Measurements from ENCODE around the gene DNAJB1. TPM values are rescaled to one million over a fixed set of nuclear protein-coding genes. Genes with fewer than 3 reads are reported as not detected.

The DNAJB1 gene
- total and polyA plus RNA-seq, 2 of the 4 experiments (the other 2 are of a cell fraction) = 88.2 to 95.4 TPM

DNA sequence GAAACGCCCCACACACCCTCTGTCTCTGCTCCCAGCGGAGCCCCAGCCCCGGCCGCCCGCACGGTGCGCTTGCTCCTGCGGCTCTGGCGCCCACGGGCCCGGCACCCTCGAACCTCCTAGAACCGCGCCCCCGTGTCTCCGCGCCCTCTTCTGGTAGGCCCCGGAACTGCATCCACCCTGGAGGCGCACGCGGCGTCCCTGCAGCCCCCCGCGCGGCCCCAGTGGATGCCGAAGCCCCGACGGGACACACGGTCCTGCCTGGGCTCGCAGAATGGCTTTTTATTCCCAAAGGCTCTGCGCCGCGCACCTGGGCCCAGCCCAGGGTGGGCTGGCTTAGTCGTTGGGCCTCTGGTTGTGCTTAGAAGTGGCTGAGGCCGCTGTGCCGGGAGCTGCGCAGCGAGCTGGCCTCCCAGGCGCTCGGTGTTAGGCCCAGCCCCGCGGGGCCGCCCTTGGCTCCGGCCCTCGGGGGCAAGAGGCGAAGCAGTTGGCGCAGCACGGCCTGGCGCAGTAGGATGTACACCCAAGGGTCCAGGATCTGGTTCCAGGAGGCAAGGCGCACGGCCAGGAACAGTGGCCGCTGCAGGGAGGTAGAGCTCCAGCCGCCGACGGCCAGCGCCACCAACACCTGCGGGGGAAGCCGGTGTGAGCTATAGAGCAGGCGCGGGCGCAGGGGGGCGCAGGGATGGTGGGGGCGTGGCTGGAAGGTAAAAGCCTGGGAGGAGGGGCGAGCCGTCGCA is 45.8 kb downstream of the DNAJB1 start:
- Histone ChIP-seq H2BK5ac (ENCODE audit: low read depth, low read length, poor library complexity, severe bottlenecking) (no peak overlapping the region), H4K5ac (ENCODE audit: low read depth, low read length) (no peak overlapping the region), H3K4me3 (ENCODE audit: insufficient read depth, low read depth, low read length) (no peak overlapping the region), H3K9ac (ENCODE audit: low read depth, low read length) (no peak overlapping the region), H3K27me3 (ENCODE audit: control insufficient read depth, insufficient read depth, low read length) (no peaks in the 10 kb centered on the region), H3K14ac (replicated peaks; ENCODE audit: low read depth, low read length) (no peak overlapping the region), H3K79me1 (ENCODE audit: low read depth in 1 of 2, low read length in 2 of 2) (peaks cover 0 to 19% of the 10 kb centered on the region in 2 experiments; a peak in 2 of 4 replicates), H4K91ac (ENCODE audit: insufficient read depth, low read depth, low read length) (no peak overlapping the region), H3K9me1 (ENCODE audit: insufficient read depth, low read length) (0 out of 2 replicates have a peak, but pooled peaks cover 5% of the 10 kb centered on the region), H3K36me3 (ENCODE audit: control insufficient read depth, insufficient read depth, low read length) (peaks cover 24% of the 10 kb centered on the region), H3K4ac (ENCODE audit: low read depth, low read length) (no peak overlapping the region), H4K8ac (ENCODE audit: low read depth in 2 of 2, low read length in 2 of 2) (no peak overlapping the region), H2AK9ac (replicated peaks; ENCODE audit: low read depth, low read length, poor library complexity) (peak overlapping the region; percentile 55), H2AFZ (replicated peaks; ENCODE audit: low read length, poor library complexity) (peak overlapping the region; percentile 76), H3K23ac (ENCODE audit: low read depth, low read length) (no peak overlapping the region), H3K27ac (ENCODE audit: insufficient read depth, low read length) (no peak overlapping the region), H3K4me2 (ENCODE audit: low read depth, low read length) (no peak overlapping the region), H2BK20ac (ENCODE audit: low read depth, low read length) (no peak overlapping the region), H3K9me3 (ENCODE audit: control insufficient read depth, insufficient read depth, low read length) (no peaks in the 10 kb centered on the region), H4K20me1 (ENCODE audit: insufficient read depth, low read length) (peaks cover 10% of the 10 kb centered on the region), H3K4me1 (ENCODE audit: control insufficient read depth, insufficient read depth, low read length) (peaks cover 25% of the 10 kb centered on the region), H3K56ac (ENCODE audit: extremely low read depth, insufficient read depth, low read length) (no peak overlapping the region), H2BK120ac (ENCODE audit: low read depth, low read length) (no peak overlapping the region), H2AK5ac (ENCODE audit: low read depth, low read length) (no peak overlapping the region), H2BK15ac (ENCODE audit: low read depth, low read length) (no peak overlapping the region), H3K18ac (ENCODE audit: low read depth, low read length) (no peak overlapping the region)
- in situ Hi-C loops (cut with MboI; ENCODE audit: low sequenced_read_pairs) = loop anchor here (10.0 kb wide), 1 partner anchor 588 kb away; no protein-coding TSS in a partner anchor
- intact Hi-C loops (cut with micrococcal nuclease) = no loop called here
- dilution Hi-C loops (cut with HindIII; ENCODE audit: low sequenced_read_pairs, unreplicated experiment) = no loop called here
- ChIA-PET POLR2A (ENCODE audit: unreplicated experiment) (no interaction called here), CTCF (no interaction called here)
- DNase-seq (peak; percentile 18), ATAC-seq (ENCODE audit: low read depth) (peak; percentile 55)
- 42% methylated on average over 38 of the region's 66 CpGs; no CpG with 5 or more reads in 1 of the 2 experiments for WGBS, 2 experiments (ENCODE audit: extremely low coverage in 2 of 2, insufficient read length in 1 of 2)
- BruUV-seq (replicated peaks) = no TSS peak
- TF ChIP-seq RAD21 (IDR thresholded peaks at IDR 0.05; ENCODE audit: low read length) (peak; percentile 51), FOS (IDR thresholded peaks at IDR 0.05; ENCODE audit: low read depth, low read length) (no peak), SMC3 (IDR thresholded peaks at IDR 0.05; ENCODE audit: low read depth, low read length) (peak; percentile 43), CTCF (conservative IDR thresholded peaks at IDR 0.05; ENCODE audit: low read depth, low read length) (peak; percentile 74), RCOR1 (IDR thresholded peaks at IDR 0.05; ENCODE audit: insufficient replicate concordance, low read length) (no peak), BHLHE40 (IDR thresholded peaks at IDR 0.05; ENCODE audit: low read depth, low read length) (no peak), MAFK (IDR thresholded peaks at IDR 0.05; ENCODE audit: low read depth, low read length) (no peak), RFX5 (IDR thresholded peaks at IDR 0.05; ENCODE audit: low read depth, low read length) (no peak), MXI1 (IDR thresholded peaks at IDR 0.05; ENCODE audit: borderline replicate concordance, low read depth, low read length) (no peak), MAZ (IDR thresholded peaks at IDR 0.05; ENCODE audit: borderline replicate concordance, low read depth, low read length) (no peak), ELK1 (IDR thresholded peaks at IDR 0.05; ENCODE audit: borderline replicate concordance, low read depth, low read length) (no peak), CHD1 (IDR thresholded peaks at IDR 0.05; ENCODE audit: low read depth, low read length) (no peak), NFE2L2 (IDR thresholded peaks at IDR 0.05; ENCODE audit: low read depth, low read length) (no peak), CEBPB (IDR thresholded peaks at IDR 0.05; ENCODE audit: low read depth, low read length) (no peak)
- TF ChIP-seq, protein P1, sequence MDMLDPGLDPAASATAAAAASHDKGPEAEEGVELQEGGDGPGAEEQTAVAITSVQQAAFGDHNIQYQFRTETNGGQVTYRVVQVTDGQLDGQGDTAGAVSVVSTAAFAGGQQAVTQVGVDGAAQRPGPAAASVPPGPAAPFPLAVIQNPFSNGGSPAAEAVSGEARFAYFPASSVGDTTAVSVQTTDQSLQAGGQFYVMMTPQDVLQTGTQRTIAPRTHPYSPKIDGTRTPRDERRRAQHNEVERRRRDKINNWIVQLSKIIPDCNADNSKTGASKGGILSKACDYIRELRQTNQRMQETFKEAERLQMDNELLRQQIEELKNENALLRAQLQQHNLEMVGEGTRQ (IDR thresholded peaks at IDR 0.05; ENCODE audit: low read depth, low read length) = no peak

Data from IMR-90 (cell line).